ENCODE data around the gene ALPI. TPM values are rescaled to one million over a fixed set of nuclear protein-coding genes. Genes with fewer than 3 reads are reported as not detected.

ALPI gene
- total RNA-seq, 1 experiment from 2014 or later, result not detected

GRCh38 chr2:232501331-232501771, 45.4 kb downstream of the ALPI start:
- ATAC-seq, result no peak
- no peaks in the 10 kb centered on the region for H3K79me2 ChIP-seq (ENCODE audit: insufficient read depth, low read length)
- H2AFZ ChIP-seq (ENCODE audit: low read depth, low read length, poor library complexity, severe bottlenecking), result no peak overlapping the region
- H3K9me3 ChIP-seq (ENCODE audit: control insufficient read depth in 1 of 2, insufficient read depth in 1 of 2, low read depth in 1 of 2, low read length in 2 of 2), result no peaks in the 10 kb centered on the region
- no peak for DNase-seq (ENCODE audit: low read depth, low spot score)
- no peaks in the 10 kb centered on the region for H3K27me3 ChIP-seq (ENCODE audit: insufficient read depth, low read length)
- TF ChIP-seq ZNF274 (IDR thresholded peaks at IDR 0.05; ENCODE audit: low read depth, low read length), result no peak
- TF ChIP-seq FOSL1 (IDR thresholded peaks at IDR 0.05; ENCODE audit: low read depth), result no peak
- no peak for TF ChIP-seq TCF7L2 (IDR thresholded peaks at IDR 0.05; ENCODE audit: borderline replicate concordance, extremely low read depth, insufficient read depth, insufficient read length)
- no peak for TF ChIP-seq MAX (IDR thresholded peaks at IDR 0.05)
- no peak for TF ChIP-seq REST (IDR thresholded peaks at IDR 0.05; ENCODE audit: low read depth)
- H3K27ac ChIP-seq (ENCODE audit: low read depth, low read length), result no peak overlapping the region
- intact Hi-C loops (cut with micrococcal nuclease), result no loop called here
- no peak overlapping the region for H3K4me2 ChIP-seq (ENCODE audit: low read length)
- H3K9me2 ChIP-seq (ENCODE audit: insufficient read depth), result no peaks in the 10 kb centered on the region
- no peaks in the 10 kb centered on the region for H3K36me3 ChIP-seq (ENCODE audit: control insufficient read depth in 1 of 2, insufficient read depth in 2 of 2, low read length in 2 of 2)
- no peaks in the 10 kb centered on the region for H4K20me1 ChIP-seq (ENCODE audit: insufficient read depth)
- H3K4me3 ChIP-seq (replicated peaks in 1 of 2; ENCODE audit: low read depth in 1 of 2, low read length in 2 of 2), result no peak overlapping the region
- RAD21 ChIA-PET (ENCODE audit: low non-redundant PET in 1 of 2, low total read pairs in 2 of 2, uncharacterized antibody in 2 of 2, unreplicated experiment in 2 of 2), result no interaction called here
- no peaks in the 10 kb centered on the region for H3K4me1 ChIP-seq (ENCODE audit: control insufficient read depth in 1 of 2, insufficient read depth in 2 of 2, low read length in 2 of 2)
- H3K9ac ChIP-seq (ENCODE audit: low read length), result no peak overlapping the region
- CTCF ChIA-PET, result no interaction called here
- POLR2A ChIA-PET, result interaction anchor here (0.7 kb wide), 1 partner anchor 26 kb away, joined by 3 read pairs; no protein-coding TSS in a partner anchor
- BruUV-seq (replicated peaks), result no TSS peak

All from HCT116 (cell line).